Brain microvascular endothelial cell (primary cell): ENCODE data around the gene DENND6B.

Experiments used
- DNase-seq: peaks from one replicate; pipeline ENCODE4 v3.0.0-alpha.2; 2020
- H3K27ac ChIP-seq: fragments of 250-450 bp; sonication (Bioruptor Pico); 2 replicates; pipeline ENCODE4 v1.5.1; 2020; ENCODE audit warnings: mild to moderate bottlenecking, moderate library complexity
- H3K27me3 ChIP-seq: fragments of 250-450 bp; sonication (Bioruptor Pico); replicated peaks from 2 replicates; pipeline ENCODE4 v1.5.1; 2020; ENCODE audit warnings: mild to moderate bottlenecking
- H3K36me3 ChIP-seq: fragments of 250-450 bp; sonication (Bioruptor Pico); replicated peaks from 2 replicates; pipeline ENCODE4 v1.5.1; 2020; ENCODE audit warnings: mild to moderate bottlenecking
- H3K4me3 ChIP-seq: 2 replicates; pipeline ENCODE4 v1.5.1; 2011; ENCODE audit warnings: low read depth, mild to moderate bottlenecking, control low read depth, low read length, moderate library complexity
- in situ Hi-C: cut with HindIII; loops from 2 replicates; pipeline ENCODE4 v1.10.0; 2017; ENCODE audit warnings: low sequenced_read_pairs, low pct_ligation_motif_present
- TF ChIP-seq, protein P1 (sequence below): IDR thresholded peaks from 2 replicates; pipeline ENCODE4 v1.5.1; 2011; ENCODE audit warnings: low read depth, mild to moderate bottlenecking, moderate library complexity, low read length, control low read depth, inconsistent platforms; ENCODE audit errors: missing control alignments

The DENND6B gene

DNA sequence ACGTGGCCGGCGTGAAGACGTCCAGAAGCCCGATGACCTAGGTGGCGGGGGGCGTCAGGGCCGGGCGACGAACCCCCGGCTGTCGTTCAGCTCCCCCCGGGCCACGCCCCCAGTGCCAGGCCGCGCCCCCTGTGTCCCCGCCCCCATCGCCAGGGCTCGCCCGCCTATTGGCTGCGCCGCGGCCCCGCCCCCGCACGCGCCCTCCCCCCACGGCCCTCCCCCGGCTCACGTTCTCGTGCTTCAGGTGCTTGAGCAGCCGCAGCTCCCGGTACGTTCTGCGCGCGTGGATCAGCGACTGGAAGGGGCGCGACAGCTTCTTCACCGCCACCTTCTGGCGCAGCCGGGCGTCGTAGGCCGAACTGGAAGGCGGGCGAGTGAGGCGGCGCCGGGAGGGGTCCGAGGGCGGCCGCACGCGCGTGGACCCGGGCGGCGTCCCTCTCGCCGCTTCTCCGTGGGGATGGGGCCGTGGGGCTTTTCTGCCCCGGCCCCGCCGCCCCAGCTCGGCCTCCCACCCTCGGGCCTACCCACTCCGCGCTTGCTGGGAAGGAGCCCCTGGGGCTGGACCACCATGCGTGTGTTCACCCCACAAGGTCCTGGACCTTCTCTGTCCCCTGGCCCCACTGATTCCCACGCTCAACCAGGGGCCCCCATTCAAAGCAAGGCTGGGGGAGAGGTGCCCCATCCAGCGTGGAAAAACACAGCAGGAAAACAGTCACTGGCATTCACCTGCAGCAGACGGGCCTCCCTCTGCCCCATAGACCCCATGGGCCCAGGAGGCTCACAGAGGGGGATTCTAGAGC, 59.0 kb downstream of the DENND6B start:
- peak overlapping the region; percentile 37 for H3K4me3 ChIP-seq
- in situ Hi-C loops: no loop called here
- H3K36me3 ChIP-seq: no peaks in the 10 kb centered on the region
- DNase-seq: no peak
- no peak overlapping the region for H3K27ac ChIP-seq
- TF ChIP-seq, protein P1, sequence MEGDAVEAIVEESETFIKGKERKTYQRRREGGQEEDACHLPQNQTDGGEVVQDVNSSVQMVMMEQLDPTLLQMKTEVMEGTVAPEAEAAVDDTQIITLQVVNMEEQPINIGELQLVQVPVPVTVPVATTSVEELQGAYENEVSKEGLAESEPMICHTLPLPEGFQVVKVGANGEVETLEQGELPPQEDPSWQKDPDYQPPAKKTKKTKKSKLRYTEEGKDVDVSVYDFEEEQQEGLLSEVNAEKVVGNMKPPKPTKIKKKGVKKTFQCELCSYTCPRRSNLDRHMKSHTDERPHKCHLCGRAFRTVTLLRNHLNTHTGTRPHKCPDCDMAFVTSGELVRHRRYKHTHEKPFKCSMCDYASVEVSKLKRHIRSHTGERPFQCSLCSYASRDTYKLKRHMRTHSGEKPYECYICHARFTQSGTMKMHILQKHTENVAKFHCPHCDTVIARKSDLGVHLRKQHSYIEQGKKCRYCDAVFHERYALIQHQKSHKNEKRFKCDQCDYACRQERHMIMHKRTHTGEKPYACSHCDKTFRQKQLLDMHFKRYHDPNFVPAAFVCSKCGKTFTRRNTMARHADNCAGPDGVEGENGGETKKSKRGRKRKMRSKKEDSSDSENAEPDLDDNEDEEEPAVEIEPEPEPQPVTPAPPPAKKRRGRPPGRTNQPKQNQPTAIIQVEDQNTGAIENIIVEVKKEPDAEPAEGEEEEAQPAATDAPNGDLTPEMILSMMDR: peak; percentile 52
- no peaks in the 10 kb centered on the region for H3K27me3 ChIP-seq

- in situ Hi-C loops: no loop called here
- no peak for DNase-seq
These were observed 59.8 kb downstream of the DENND6B start for GRCh38 chr22:50266994-50267393.

GRCh38 chr22:50264946-50265669, 61.7 kb downstream of the DENND6B start:
- TF ChIP-seq, protein P1: no peak
- Histone ChIP-seq H3K4me3 (no peak overlapping the region), H3K36me3 (no peaks in the 10 kb centered on the region), H3K27ac (no peak overlapping the region), H3K27me3 (no peaks in the 10 kb centered on the region)
- in situ Hi-C loops: no loop called here
- DNase-seq: no peak

More at GRCh38 chr22:50266994-50267393, 59.8 kb downstream of the DENND6B start:
- H3K27ac ChIP-seq: no peak overlapping the region
- H3K4me3 ChIP-seq: no peak overlapping the region
- H3K36me3 ChIP-seq: no peaks in the 10 kb centered on the region
- TF ChIP-seq, protein P1: no peak
- no peaks in the 10 kb centered on the region for H3K27me3 ChIP-seq

DNA sequence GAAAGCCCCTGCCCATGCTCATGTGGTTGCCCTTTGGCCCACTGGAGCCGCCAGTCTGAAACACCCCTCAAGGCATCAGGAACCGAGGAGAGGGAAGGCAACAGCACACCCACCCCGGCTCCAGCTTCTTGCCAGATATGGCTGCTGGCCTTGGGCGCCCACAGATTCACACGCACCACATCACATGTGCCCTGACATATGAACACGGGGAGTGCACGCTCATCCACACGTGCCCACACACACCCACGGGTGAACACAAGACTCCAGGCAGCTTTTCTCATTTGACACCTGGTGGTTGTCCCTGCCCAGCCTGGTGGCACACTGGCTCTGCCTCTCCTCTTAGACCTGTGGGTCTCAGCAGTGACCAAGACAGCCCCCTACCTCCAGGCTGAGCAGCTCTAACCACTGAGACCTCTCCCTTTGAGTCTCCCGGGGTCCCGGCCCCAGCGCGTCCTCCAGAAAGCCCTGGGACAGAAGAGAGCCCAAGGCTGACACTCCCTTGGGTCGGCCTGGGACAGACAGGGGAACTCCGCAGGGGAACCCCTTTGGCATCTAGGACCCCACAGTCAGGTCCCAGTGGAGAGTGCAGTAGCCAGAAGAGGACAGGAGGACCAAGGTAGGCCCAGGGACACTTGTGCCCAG, 62.6 kb downstream of the DENND6B start:
- Histone ChIP-seq H3K27me3 (no peaks in the 10 kb centered on the region), H3K4me3 (no peak overlapping the region), H3K27ac (no peak overlapping the region), H3K36me3 (no peaks in the 10 kb centered on the region)
- TF ChIP-seq, protein P1: no peak
- DNase-seq: no peak
- in situ Hi-C loops: no loop called here

DNA sequence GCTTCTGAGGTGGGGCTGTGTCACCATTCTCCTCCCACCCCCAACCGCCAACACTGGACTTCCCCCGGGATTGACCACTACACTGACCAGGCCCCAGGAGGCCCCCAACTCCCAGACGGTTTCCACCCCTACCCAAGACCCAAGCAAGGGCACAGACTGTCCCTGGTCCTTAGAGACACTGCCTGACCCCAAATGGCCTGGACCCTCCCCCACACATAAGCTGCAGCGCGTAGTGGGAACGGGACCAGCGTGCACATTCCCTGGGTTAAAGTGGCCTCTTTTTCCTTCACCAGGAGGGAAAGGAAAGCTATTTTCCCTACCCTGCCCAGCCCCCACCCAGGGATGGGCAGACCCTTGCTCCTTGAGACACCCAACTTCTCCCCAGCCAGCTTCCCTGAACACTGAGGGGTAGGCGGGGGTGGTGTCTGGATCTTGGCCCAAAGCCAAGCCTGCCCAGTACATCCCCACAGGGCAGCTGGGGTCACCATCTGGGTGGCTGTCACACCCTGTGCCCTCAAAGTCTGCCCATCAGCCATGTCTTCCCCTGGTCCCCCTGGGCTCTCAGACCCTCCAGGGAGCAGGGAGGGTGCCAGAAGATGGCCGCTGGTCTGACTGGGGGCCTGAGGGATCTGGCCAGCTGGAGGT, 63.7 kb downstream of the DENND6B start:
- TF ChIP-seq, protein P1: no peak
- no peak overlapping the region for H3K4me3 ChIP-seq
- in situ Hi-C loops: no loop called here
- no peaks in the 10 kb centered on the region for H3K36me3 ChIP-seq
- H3K27ac ChIP-seq: no peak overlapping the region
- H3K27me3 ChIP-seq: no peaks in the 10 kb centered on the region
- DNase-seq: no peak
